Lower leg skin (tissue), 4 donors: ENCODE measurements around the gene TAF6L. TPM values are rescaled to one million over a fixed set of nuclear protein-coding genes. Genes with fewer than 3 reads are reported as not detected.

Experiments
- DNase-seq, 2 donors: peaks; one replicate each; pipeline ENCODE4 v3.0.0-alpha.2; 2019; ENCODE audit warnings: low spot score in 2 of 2
- H3K4me3 ChIP-seq: fragments of 200-600 bp; sonication (generic); 2 replicates; pipeline ENCODE4 v1.5.1; 2017; ENCODE audit warnings: mild to moderate bottlenecking, low read depth; ENCODE audit not compliant: poor library complexity, severe bottlenecking
- POLR2A ChIP-seq, 2 donors: fragments of 450-650 bp; IDR thresholded peaks; one replicate each; pipeline ENCODE4 v1.6.1; 2016 to 2017; ENCODE audit warnings: antibody characterized with exemption in 2 of 2, mild to moderate bottlenecking in 1 of 2, moderate library complexity in 1 of 2
- WGBS, 2 donors: methylation state at CpG; one replicate each; pipeline ENCODE4 v1.1.5; 2018; 5-methylcytosine and 5-hydroxymethylcytosine counted together
- intact Hi-C: fragments of 100-400 bp; cut with DNase I; formaldehyde crosslinking; loops from one replicate; pipeline ENCODE4 v1.15.0; 2023; ENCODE audit warnings: low total_unique reads
- total RNA-seq, 4 donors: library from RNA; depleted of rRNA; stranded (reverse); fragments of >200 nt; gene quantifications; one replicate each; pipeline ENCODE4 v1.1.0, GENCODE V29; 2016
- TF ChIP-seq, protein P1 (sequence below), 3 donors: fragments of 450-650 bp; IDR thresholded peaks; one replicate each; pipeline ENCODE4 v1.5.1; 2016; ENCODE audit warnings: antibody characterized with exemption in 3 of 3, mild to moderate bottlenecking in 3 of 3, moderate library complexity in 2 of 3

The TAF6L gene
- total RNA-seq, 4 donors from 2014 or later: 21.0 to 79.2 (median 38.2) TPM

DNA sequence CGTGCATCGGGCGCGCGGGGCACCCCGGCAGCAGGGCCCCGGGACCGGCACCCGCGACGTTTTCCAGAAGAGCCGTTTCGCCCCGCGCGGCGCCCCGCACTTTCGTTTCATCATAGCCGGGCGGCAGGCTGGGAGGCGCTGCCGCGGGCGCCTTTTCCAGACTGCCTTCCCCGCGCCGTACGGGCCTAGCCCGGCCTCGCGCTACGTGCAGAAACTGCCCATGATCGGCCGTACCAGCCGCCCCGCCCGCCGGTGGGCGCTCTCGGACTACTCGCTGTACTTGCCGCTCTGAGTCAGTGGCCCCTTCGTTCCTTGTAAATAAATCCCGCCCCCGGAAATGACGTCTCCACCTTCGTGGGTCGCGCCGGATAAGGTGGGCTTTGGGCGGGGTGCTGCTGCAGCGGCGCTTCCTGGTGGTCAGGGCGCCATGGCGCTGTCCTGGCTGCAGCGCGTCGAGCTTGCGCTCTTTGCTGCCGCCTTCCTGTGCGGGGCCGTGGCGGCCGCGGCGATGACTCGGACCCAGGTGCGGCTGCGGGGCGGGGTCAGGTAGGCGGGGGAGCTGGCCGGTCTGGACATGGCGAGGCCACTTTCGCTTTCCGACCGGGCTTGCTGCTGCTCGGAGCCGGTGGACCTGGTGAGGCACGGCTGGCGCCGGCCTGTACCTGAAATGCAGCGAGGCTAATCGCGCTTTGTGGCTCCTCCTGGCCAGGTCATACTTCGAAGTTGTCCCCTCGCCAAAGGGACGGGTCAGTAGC, 16.0 kb downstream of the TAF6L start, which contains the start of gene TMEM179B:
TSS of gene TMEM179B (plus strand) at position 398 of the 755 bp plus-strand sequence. CDS start at position 428, 30 bp downstream.
- peak in 1 of 2 donors; percentile 87 for TF ChIP-seq POLR2A (IDR thresholded peaks at IDR 0.05)
- TF ChIP-seq, protein P1, sequence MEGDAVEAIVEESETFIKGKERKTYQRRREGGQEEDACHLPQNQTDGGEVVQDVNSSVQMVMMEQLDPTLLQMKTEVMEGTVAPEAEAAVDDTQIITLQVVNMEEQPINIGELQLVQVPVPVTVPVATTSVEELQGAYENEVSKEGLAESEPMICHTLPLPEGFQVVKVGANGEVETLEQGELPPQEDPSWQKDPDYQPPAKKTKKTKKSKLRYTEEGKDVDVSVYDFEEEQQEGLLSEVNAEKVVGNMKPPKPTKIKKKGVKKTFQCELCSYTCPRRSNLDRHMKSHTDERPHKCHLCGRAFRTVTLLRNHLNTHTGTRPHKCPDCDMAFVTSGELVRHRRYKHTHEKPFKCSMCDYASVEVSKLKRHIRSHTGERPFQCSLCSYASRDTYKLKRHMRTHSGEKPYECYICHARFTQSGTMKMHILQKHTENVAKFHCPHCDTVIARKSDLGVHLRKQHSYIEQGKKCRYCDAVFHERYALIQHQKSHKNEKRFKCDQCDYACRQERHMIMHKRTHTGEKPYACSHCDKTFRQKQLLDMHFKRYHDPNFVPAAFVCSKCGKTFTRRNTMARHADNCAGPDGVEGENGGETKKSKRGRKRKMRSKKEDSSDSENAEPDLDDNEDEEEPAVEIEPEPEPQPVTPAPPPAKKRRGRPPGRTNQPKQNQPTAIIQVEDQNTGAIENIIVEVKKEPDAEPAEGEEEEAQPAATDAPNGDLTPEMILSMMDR (IDR thresholded peaks at IDR 0.05): peak in 1 of 3 donors; percentile 9
- H3K4me3 ChIP-seq: peak within 1 kb of the TSS; percentile 72
- 0% methylated on average over 52 to 84 of the region's 88 CpGs for WGBS, 2 donors
- peak; percentile 99 to 100 for DNase-seq
- intact Hi-C loops: no loop called here

DNA sequence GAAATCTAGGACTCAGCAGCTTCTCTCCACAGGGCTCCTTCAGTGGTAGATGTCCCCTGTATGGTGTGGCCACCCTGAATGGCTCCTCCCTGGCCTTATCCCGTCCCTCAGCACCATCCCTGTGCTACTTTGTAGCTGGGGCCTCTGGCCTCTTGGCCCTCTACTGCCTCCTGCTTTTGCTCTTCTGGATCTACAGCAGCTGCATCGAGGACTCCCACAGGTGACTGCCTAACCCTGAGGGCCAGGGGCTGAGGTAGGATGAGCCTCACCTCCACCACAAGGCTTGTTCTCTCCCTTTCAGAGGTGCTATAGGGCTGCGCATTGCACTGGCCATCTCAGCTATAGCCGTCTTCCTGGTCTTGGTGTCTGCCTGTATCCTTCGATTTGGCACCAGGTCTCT, 17.8 kb downstream of the TAF6L start:
- intact Hi-C loops: no loop called here
- 60 to 73% methylated on average over 5 of the region's 5 CpGs for WGBS, 2 donors
- no peak overlapping the region for H3K4me3 ChIP-seq
- no peak for DNase-seq
- TF ChIP-seq POLR2A (IDR thresholded peaks at IDR 0.05): no peak
- TF ChIP-seq, protein P1 (IDR thresholded peaks at IDR 0.05): no peak

DNA sequence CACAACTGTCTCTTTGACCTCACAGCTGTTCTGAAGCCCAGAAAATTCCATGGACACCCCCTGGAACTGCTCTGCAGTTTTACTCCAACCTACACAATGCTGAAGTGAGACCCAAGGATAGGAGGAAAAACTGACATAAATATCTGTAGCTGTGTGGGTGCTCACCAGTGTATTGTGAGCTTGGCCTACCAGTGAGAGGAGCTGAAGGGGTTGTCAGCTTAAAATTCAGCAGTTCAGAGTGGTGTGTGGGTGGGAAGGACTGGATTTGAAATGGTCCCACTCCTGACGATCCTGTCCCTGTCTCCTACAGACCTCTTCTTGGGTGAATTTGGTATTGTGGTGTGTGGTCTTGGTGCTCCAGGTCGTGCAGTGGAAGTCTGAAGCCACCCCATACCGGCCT, 18.4 kb downstream of the TAF6L start:
- intact Hi-C loops: no loop called here
- no peak for DNase-seq
- 51 to 61% methylated on average over 3 of the region's 3 CpGs for WGBS, 2 donors
- no peak overlapping the region for H3K4me3 ChIP-seq
- TF ChIP-seq POLR2A (IDR thresholded peaks at IDR 0.05): no peak
- TF ChIP-seq, protein P1 (IDR thresholded peaks at IDR 0.05): no peak

DNA sequence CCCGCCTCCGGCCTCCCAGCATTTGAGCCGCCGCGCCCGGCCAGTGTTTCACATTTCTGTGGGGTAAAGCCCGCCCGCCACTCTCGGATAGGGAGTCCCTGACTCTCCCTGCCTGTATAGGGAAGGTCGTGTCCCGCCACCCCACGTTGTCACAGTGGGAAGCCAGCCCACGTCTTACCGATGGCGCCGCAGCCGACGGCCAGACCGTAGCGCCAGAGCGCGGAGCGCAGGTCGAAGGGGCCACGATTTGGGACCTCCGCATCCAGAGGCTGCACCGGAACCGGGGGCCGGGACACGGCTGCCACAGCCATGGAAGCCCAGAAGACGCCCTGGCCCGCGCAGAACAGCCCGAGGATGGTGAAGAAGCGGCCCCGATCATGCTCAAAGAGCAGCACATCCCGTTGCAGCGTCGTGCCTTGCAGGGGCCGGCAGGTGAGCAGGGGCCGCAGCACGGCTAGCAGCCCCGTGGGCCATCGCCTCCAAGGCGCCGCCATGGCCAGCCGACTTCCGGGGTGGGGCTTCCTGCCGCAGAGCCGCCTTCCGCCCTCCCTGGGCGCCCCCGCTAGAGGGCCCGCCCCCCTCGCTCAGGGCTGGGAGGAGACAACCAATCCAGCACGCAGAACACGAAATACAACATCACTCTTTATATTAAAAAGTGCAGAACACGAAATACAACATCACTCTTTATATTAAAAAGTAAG, 20.5 kb downstream of the TAF6L start, which contains the start of gene TMEM223:
TSS of gene TMEM223 (minus strand) at position 506 of the 701 bp plus-strand sequence. CDS start at position 494, 12 bp downstream.
- intact Hi-C loops: loop anchor here (10.0 kb wide), 1 partner anchor 63 kb away; no protein-coding TSS in a partner anchor
- peak; percentile 79 to 97 for DNase-seq
- TF ChIP-seq POLR2A (IDR thresholded peaks at IDR 0.05): no peak
- TF ChIP-seq, protein P1 (IDR thresholded peaks at IDR 0.05): no peak
- H3K4me3 ChIP-seq: peak within 1 kb of the TSS; percentile 77
- 0% methylated on average over 48 to 54 of the region's 58 CpGs for WGBS, 2 donors

DNA sequence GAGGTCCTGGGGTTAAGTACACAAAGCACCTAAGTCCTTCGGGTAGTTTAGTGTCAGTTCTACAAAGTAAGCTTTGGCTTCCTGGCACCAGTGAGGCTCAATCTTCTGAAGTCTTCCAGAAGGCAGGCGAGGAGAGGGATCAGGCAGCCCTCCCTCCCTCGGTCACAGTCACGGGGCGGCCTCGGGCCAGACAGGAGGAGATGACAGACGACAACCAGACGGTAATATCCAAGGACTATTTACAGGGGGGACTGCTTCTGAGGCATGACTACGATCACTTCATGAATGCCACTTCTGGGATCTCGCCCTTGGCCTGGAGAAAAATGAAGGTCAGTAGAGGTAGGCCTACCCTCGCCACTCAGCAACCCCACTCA, 21.0 kb downstream of the TAF6L start:
- WGBS, 2 donors: 22 to 25% methylated on average over 11 of the region's 11 CpGs
- no peak overlapping the region for H3K4me3 ChIP-seq
- TF ChIP-seq, protein P1 (IDR thresholded peaks at IDR 0.05): no peak
- no peak for TF ChIP-seq POLR2A (IDR thresholded peaks at IDR 0.05)
- intact Hi-C loops: loop anchor here (10.0 kb wide), 1 partner anchor 63 kb away; no protein-coding TSS in a partner anchor
- DNase-seq: no peak
